Karpas-422 (cell line): ENCODE results near the gene DCLK2. TPM values are rescaled to one million over a fixed set of nuclear protein-coding genes. Genes with fewer than 3 reads are reported as not detected.
A peak's percentile ranks its signal among the peaks of the same experiment; 100 is the strongest.

ENCODE experiments used
- DNase-seq: peaks from one replicate; pipeline ENCODE4 v3.0.0-alpha.2; 2015
- H2AFZ ChIP-seq: fragments of 200-600 bp; sonication (generic); 2 replicates; pipeline ENCODE4 v1.6.1; 2014; ENCODE audit warnings: antibody characterized with exemption, low read length, mixed read lengths
- H3K27ac ChIP-seq: fragments of 200-600 bp; sonication (generic); 2 replicates; pipeline ENCODE4 v1.5.1; 2014; ENCODE audit warnings: mild to moderate bottlenecking, low read length, moderate library complexity
- H3K27me3 ChIP-seq: fragments of 200-600 bp; sonication (generic); 2 replicates; pipeline ENCODE4 v1.6.1; 2014; ENCODE audit warnings: low read length, mixed read lengths
- H3K36me3 ChIP-seq: fragments of 200-600 bp; sonication (generic); 2 replicates; pipeline ENCODE4 v1.6.1; 2014; ENCODE audit warnings: low read length, mixed read lengths; ENCODE audit not compliant: insufficient read depth
- H3K4me1 ChIP-seq: fragments of 200-600 bp; sonication (generic); 2 replicates; pipeline ENCODE4 v1.6.1; 2014; ENCODE audit warnings: mild to moderate bottlenecking, low read length, mixed read lengths
- H3K4me2 ChIP-seq: fragments of 200-600 bp; sonication (generic); 2 replicates; pipeline ENCODE4 v1.6.1; 2014; ENCODE audit warnings: low read length, low read depth, mild to moderate bottlenecking; ENCODE audit not compliant: poor library complexity, severe bottlenecking
- H3K4me3 ChIP-seq: fragments of 200-600 bp; sonication (generic); 2 replicates; pipeline ENCODE4 v1.5.1; 2014; ENCODE audit warnings: mild to moderate bottlenecking, antibody characterized with exemption, low read length, mixed read lengths
- H3K79me2 ChIP-seq: fragments of 200-600 bp; sonication (generic); 2 replicates; pipeline ENCODE4 v1.6.1; 2014; ENCODE audit warnings: mild to moderate bottlenecking, low read length, mixed read lengths
- H3K9ac ChIP-seq: fragments of 200-600 bp; sonication (generic); 2 replicates; pipeline ENCODE4 v1.6.0; 2014; ENCODE audit warnings: low read length
- H3K9me2 ChIP-seq: fragments of 200-600 bp; sonication (generic), shearing (Covaris generic); replicated peaks from 2 replicates; pipeline ENCODE4 v1.6.0; 2014; ENCODE audit warnings: mild to moderate bottlenecking, low read length, moderate library complexity; ENCODE audit not compliant: insufficient read depth
- H3K9me3 ChIP-seq: fragments of 300-700, 200-600 bp; sonication (generic); 2 replicates; pipeline ENCODE4 v1.6.1; 2014; ENCODE audit warnings: low read length, mixed read lengths
- H4K20me1 ChIP-seq: fragments of 200-600 bp; sonication (generic); 2 replicates; pipeline ENCODE4 v1.6.1; 2014; ENCODE audit warnings: mild to moderate bottlenecking, antibody characterized with exemption, low read length, low read depth; ENCODE audit not compliant: insufficient read depth
- total RNA-seq: library from RNA; depleted of rRNA; stranded (reverse); fragments of >200 nt; shearing (Covaris generic); gene quantifications from 2 replicates; pipeline ENCODE4 v1.2.3, GENCODE V29; 2014; ENCODE audit warnings: low replicate concordance

Gene DCLK2
- total RNA-seq, 1 experiment from 2014 or later = not detected

DNA sequence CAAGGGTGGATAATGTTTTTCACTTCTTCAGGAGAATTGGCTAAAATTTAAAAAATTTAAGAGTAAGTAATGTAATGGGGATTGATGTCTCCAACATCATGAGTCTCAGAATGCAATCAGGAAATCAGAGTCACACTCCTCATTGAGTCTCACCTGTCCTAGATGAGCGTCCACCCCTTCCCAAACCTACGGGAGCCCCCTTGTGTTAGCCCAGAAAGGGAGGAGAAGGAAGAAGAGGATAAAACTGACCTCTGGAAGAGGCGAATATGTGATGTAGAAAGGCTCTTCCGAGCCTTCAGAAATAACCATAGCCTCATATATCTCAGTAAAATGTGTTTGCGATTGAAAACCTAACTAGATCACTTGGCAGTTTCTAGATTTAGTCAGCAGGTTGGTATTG lies 157.1 kb downstream of the DCLK2 start:
- Histone ChIP-seq H4K20me1 (no peaks in the 10 kb centered on the region), H3K9ac (no peak overlapping the region), H3K4me3 (no peak overlapping the region), H3K27me3 (0 out of 2 replicates have a peak, but pooled peaks cover 2% of the 10 kb centered on the region), H3K9me3 (no peaks in the 10 kb centered on the region), H3K4me2 (no peak overlapping the region), H3K4me1 (no peaks in the 10 kb centered on the region), H2AFZ (no peak overlapping the region), H3K27ac (no peak overlapping the region), H3K79me2 (no peaks in the 10 kb centered on the region), H3K9me2 (no peaks in the 10 kb centered on the region), H3K36me3 (no peaks in the 10 kb centered on the region)
- DNase-seq = no peak

DNA sequence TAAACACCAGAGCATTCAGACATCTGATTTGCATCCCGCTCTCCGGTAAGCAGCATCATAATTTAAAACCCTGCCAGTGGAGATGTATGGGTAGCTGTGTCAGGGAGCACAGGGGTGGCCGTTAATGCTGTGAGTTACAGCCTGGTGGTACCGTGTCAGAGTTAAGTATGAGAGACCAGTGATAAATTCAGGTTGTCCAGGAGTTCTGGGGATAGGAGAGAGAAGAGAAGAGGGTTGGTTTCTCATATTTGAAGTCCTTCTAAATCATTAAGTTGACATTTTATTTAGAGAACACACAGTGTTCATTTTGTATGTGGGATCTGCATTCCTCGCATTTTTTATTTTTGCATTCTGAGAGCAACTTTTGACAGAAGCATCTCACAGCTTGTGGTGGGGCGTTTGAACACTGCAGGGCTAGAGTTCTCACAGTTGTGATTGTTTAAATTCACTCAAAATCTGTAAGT lies 157.6 kb downstream of the DCLK2 start:
- H3K9me2 ChIP-seq = no peaks in the 10 kb centered on the region
- no peaks in the 10 kb centered on the region for H3K79me2 ChIP-seq
- 0 out of 2 replicates have a peak, but pooled peaks cover 2% of the 10 kb centered on the region for H3K27me3 ChIP-seq
- no peak overlapping the region for H3K9ac ChIP-seq
- H3K4me1 ChIP-seq = no peaks in the 10 kb centered on the region
- no peak overlapping the region for H3K4me2 ChIP-seq
- H3K4me3 ChIP-seq = no peak overlapping the region
- H3K36me3 ChIP-seq = no peaks in the 10 kb centered on the region
- DNase-seq = no peak
- no peak overlapping the region for H2AFZ ChIP-seq
- H4K20me1 ChIP-seq = no peaks in the 10 kb centered on the region
- no peak overlapping the region for H3K27ac ChIP-seq
- no peaks in the 10 kb centered on the region for H3K9me3 ChIP-seq

DNA sequence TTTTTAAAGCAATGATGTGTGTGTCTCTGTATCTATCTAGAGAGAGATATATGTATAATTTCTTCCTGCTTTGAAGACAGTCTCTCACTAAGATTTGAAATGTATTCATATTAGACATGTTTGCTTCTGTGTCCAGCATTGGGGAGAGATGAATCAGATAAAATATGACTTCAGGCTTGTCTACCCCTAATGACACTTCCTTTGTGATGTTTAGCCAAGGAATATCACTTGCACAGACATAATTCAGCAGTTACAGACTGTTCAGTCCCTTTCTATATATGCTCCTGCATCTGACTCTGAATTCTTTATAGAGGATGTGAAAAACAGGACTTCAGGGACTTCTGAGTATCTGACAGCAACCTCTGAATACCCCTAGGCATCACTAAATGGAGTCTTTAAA lies 158.4 kb downstream of the DCLK2 start:
- H3K36me3 ChIP-seq = no peaks in the 10 kb centered on the region
- no peak for DNase-seq
- H3K4me3 ChIP-seq = no peak overlapping the region
- no peaks in the 10 kb centered on the region for H3K79me2 ChIP-seq
- no peaks in the 10 kb centered on the region for H3K9me2 ChIP-seq
- H4K20me1 ChIP-seq = no peaks in the 10 kb centered on the region
- H3K4me1 ChIP-seq = no peaks in the 10 kb centered on the region
- H3K27me3 ChIP-seq = no peaks in the 10 kb centered on the region
- H3K9me3 ChIP-seq = no peaks in the 10 kb centered on the region
- no peak overlapping the region for H3K27ac ChIP-seq
- H2AFZ ChIP-seq = no peak overlapping the region
- H3K9ac ChIP-seq = no peak overlapping the region
- no peak overlapping the region for H3K4me2 ChIP-seq

DNA sequence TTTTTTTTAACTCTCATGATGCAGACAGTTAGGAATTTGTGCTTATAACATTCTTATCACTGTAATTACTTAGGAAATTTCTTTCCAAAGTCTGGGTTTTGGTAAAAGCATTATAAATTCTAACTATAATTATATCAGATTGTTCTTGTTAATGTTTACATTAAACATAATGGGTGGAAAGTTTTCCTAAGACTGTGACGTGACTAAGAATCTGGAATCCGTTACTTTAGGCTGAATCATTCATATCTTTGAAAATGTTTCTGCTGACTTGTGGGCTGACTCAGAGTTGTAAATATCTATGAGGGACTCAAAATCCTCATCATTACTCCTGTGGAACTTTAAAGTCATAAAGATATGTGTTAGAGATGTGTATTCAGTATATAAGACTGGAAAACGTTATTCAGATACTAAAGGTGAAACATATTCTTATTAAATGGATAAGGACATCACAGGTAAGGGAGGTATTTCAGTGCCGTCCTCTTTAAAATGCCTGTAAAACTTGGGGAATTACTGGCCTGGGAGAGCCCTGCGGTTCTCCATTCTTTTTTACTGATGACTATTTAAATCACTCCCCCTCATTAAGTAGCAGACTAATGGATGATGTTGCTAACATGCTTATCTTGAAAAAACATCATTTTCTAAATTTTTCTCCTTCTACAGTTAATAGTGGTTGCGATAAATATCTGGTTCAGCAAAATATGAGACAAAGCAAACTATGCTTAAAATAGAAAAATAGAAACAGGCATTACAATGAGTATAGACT lies 159.0 kb downstream of the DCLK2 start:
- no peak overlapping the region for H2AFZ ChIP-seq

DNA sequence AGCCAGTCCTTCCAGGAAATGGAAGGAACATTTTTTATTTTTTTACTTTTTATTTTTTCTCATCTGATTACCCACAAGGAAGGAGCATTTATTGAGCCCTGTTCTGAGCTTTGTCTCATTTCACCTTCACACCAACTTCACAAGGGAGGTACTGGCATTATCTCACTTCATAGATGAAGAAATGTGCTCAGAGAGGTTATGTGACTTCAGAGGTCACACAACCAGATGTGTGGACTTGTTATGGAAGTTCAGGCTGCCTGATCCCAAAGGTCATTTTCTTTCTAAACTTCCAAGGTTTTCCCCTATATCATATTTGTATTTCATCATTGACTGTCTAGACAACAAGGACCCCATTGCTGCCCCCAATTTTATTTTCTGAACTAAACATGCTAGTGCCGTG lies 160.3 kb downstream of the DCLK2 start:
- Histone ChIP-seq H3K9ac (no peak overlapping the region), H3K4me3 (no peak overlapping the region), H3K27ac (no peak overlapping the region), H3K36me3 (no peaks in the 10 kb centered on the region), H4K20me1 (no peaks in the 10 kb centered on the region), H3K27me3 (no peaks in the 10 kb centered on the region), H3K4me2 (no peak overlapping the region), H3K9me2 (no peaks in the 10 kb centered on the region), H2AFZ (no peak overlapping the region), H3K9me3 (no peaks in the 10 kb centered on the region), H3K4me1 (no peaks in the 10 kb centered on the region), H3K79me2 (no peaks in the 10 kb centered on the region)
- no peak for DNase-seq

More for the DNA sequence above, 159.0 kb downstream of the DCLK2 start:
- Histone ChIP-seq H3K36me3 (no peaks in the 10 kb centered on the region), H3K9me2 (no peaks in the 10 kb centered on the region), H3K9ac (no peak overlapping the region), H3K27ac (no peak overlapping the region), H3K4me2 (no peak overlapping the region), H3K4me1 (no peaks in the 10 kb centered on the region), H3K79me2 (no peaks in the 10 kb centered on the region), H3K9me3 (no peaks in the 10 kb centered on the region), H3K27me3 (no peaks in the 10 kb centered on the region), H3K4me3 (no peak overlapping the region), H4K20me1 (no peaks in the 10 kb centered on the region)
- DNase-seq = no peak

DNA sequence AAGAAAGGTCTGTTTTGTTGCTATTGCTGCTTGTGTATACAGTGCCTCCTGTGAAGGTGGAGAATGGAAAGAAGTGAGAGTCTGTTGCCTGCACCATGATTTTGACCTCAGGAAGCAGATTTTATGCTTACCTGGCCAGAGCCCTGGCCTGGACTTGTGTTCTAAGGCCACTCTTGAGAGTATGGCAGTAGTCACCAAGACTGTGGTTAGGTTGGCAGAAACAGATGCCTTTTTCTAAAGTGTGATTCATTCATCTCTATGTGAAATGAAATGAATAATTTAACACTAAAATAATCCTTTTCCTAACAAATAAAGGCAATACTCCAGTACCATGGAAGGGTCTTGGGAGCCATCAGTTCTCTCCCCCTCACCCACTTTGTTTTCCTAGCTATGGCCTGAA lies 161.8 kb downstream of the DCLK2 start:
- no peak for DNase-seq
- Histone ChIP-seq H3K79me2 (no peaks in the 10 kb centered on the region), H2AFZ (no peak overlapping the region), H3K27ac (no peak overlapping the region), H3K9me2 (no peaks in the 10 kb centered on the region), H4K20me1 (no peaks in the 10 kb centered on the region), H3K36me3 (no peaks in the 10 kb centered on the region), H3K4me2 (no peak overlapping the region), H3K9ac (no peak overlapping the region), H3K9me3 (no peaks in the 10 kb centered on the region), H3K27me3 (no peaks in the 10 kb centered on the region), H3K4me1 (no peaks in the 10 kb centered on the region), H3K4me3 (no peak overlapping the region)

DNA sequence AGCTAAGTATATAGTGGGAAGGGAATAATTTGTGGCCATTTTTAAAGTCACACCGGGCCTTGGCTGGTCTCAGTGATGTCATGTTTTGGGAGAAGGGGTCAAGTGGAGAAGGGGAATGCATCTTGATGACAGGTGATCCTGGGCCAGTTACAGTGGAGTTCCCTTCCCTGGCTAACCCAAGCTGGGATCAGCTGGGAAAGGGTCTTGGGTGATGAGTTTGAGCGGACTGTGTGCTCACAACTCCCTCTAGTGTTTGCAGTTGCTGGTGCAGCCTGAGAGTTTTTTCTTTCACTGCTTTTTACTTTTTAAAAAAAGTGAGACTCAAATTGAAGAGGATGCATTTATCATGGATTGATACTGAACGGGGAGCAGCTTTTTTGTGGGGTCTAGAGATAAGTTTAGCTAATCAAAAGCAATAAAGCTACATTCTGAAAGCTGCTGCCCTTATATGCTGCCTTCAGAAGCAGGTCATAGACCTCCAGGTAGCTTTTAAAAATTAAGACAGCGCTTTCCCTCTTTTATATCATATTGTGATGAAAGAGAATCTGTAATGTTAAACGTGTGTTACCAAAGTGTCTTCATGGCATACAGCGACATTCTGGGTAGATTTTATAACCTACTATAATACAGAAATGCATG lies 164.7 kb downstream of the DCLK2 start:
- Histone ChIP-seq H3K9ac (no peak overlapping the region), H3K79me2 (no peaks in the 10 kb centered on the region), H3K36me3 (no peaks in the 10 kb centered on the region), H3K4me1 (no peaks in the 10 kb centered on the region), H3K4me3 (no peak overlapping the region), H3K9me2 (no peaks in the 10 kb centered on the region), H3K4me2 (no peak overlapping the region), H4K20me1 (no peaks in the 10 kb centered on the region), H3K9me3 (no peaks in the 10 kb centered on the region), H3K27me3 (no peaks in the 10 kb centered on the region), H2AFZ (no peak overlapping the region), H3K27ac (no peak overlapping the region)
- DNase-seq = peak; percentile 75

DNA sequence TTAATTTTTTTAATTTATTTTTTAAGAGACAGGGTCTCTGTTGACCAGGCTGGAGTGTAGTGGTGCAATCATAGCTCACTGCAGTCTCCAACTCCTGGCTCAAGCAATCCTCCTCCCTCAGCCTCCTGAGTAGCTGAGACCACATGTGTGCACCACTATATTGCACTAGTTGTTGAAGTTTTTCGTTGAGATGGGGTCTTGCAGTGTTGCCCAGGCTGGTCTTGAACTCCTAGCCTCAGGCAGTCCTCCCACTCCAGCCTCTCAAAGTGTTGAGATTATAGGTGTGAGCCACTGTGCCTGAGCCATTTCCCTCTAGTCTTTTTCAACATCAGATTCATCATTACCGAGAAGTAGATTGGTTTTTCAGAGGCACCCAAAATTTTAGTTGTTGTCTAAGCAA lies 165.7 kb downstream of the DCLK2 start:
- no peak for DNase-seq
- no peak overlapping the region for H2AFZ ChIP-seq
- no peaks in the 10 kb centered on the region for H3K27me3 ChIP-seq
- H3K27ac ChIP-seq = no peak overlapping the region
- no peaks in the 10 kb centered on the region for H3K79me2 ChIP-seq
- no peaks in the 10 kb centered on the region for H3K9me2 ChIP-seq
- H3K9ac ChIP-seq = no peak overlapping the region
- H4K20me1 ChIP-seq = no peaks in the 10 kb centered on the region
- H3K36me3 ChIP-seq = no peaks in the 10 kb centered on the region
- H3K4me2 ChIP-seq = no peak overlapping the region
- no peaks in the 10 kb centered on the region for H3K4me1 ChIP-seq
- no peaks in the 10 kb centered on the region for H3K9me3 ChIP-seq
- no peak overlapping the region for H3K4me3 ChIP-seq
